Activated CD4-positive, alpha-beta T cell treated with anti-CD3 and anti-CD28 coated beads, Interleukin-2, Interleukin-6, amounts not matched to agents 100 ng/mL and 50 ng/mL, durations not matched to agents 16 hours and 8 hours (primary cell): ENCODE data around the gene PLA2G2D.

Experiments
- DNase-seq: peaks from one replicate; pipeline ENCODE4 v3.0.0-alpha.2; 2020

Gene PLA2G2D

GRCh38 chr1:20083178-20083944 is 36.0 kb downstream of the PLA2G2D start:
- DNase-seq = no peak

- no peak for DNase-seq
These were observed 36.6 kb downstream of the PLA2G2D start for GRCh38 chr1:20082772-20083171.

- no peak for DNase-seq
These were observed 38.0 kb downstream of the PLA2G2D start for GRCh38 chr1:20081353-20081810.

GRCh38 chr1:20080441-20081352 is 38.6 kb downstream of the PLA2G2D start:
- DNase-seq = peak; percentile 44

- no peak for DNase-seq
These were observed 39.6 kb downstream of the PLA2G2D start for GRCh38 chr1:20079661-20080305.

GRCh38 chr1:20078711-20079110 is 40.6 kb downstream of the PLA2G2D start:
- DNase-seq = no peak

- no peak for DNase-seq
These were observed 41.1 kb downstream of the PLA2G2D start for GRCh38 chr1:20078171-20078651.

- no peak for DNase-seq
These were observed 42.5 kb downstream of the PLA2G2D start for GRCh38 chr1:20076710-20077461.

- DNase-seq = no peak
These were observed 43.1 kb downstream of the PLA2G2D start for GRCh38 chr1:20076223-20076622.

GRCh38 chr1:20075345-20075744 is 44.0 kb downstream of the PLA2G2D start:
- DNase-seq = no peak

- no peak for DNase-seq
These were observed 44.6 kb downstream of the PLA2G2D start for GRCh38 chr1:20074725-20075171.

- no peak for DNase-seq
These were observed 45.1 kb downstream of the PLA2G2D start for GRCh38 chr1:20074055-20074724.

- DNase-seq = no peak
These were observed 46.1 kb downstream of the PLA2G2D start for GRCh38 chr1:20073256-20073655.

- DNase-seq = no peak
These were observed 46.6 kb downstream of the PLA2G2D start for GRCh38 chr1:20072771-20073170.

- no peak for DNase-seq
These were observed 47.9 kb downstream of the PLA2G2D start for GRCh38 chr1:20071416-20071815.

- DNase-seq = no peak
These were observed 49.0 kb downstream of the PLA2G2D start for GRCh38 chr1:20070357-20070756.

GRCh38 chr1:20069874-20070273 is 49.5 kb downstream of the PLA2G2D start, which contains the start of gene PLA2G5:
Gene PLA2G5, plus strand, starts transcription at chr1:20070194. Its CDS starts 14,637 bp downstream, at chr1:20084831.
- DNase-seq = no peak

- DNase-seq = no peak
These were observed 50.6 kb downstream of the PLA2G2D start for GRCh38 chr1:20068722-20069121.

GRCh38 chr1:20063861-20064292 is 55.5 kb downstream of the PLA2G2D start:
- DNase-seq = no peak
